ENCODE data around the gene ELP4. TPM values are rescaled to one million over a fixed set of nuclear protein-coding genes. Genes with fewer than 3 reads are reported as not detected.

ELP4 gene
- total RNA-seq, 1 donor from 2014 or later = 15.0 TPM

DNA sequence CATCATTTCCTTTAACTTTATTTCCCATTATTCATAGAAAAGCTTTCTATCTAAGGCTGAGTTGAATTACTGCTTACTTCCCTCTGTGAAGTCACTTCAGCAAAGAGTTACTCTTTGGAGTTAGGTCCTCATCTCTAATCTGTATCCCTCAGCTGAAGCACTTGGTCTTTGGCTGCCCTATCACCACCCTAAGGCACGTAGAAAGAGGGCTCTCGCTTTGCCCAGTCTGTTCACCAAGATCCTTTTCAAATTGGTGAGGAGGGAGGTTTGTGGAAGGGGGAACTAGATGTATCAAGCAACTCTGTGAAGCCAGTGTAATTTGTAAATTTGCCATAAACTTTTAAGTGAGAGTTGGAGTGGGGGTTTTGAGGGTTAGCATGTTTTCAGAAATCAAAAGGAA is 258.1 kb downstream of the ELP4 start:
- Mint-ChIP-seq H3K9me3 (ENCODE audit: unreplicated experiment) (no peaks in the 10 kb centered on the region), H3K36me3 (ENCODE audit: unreplicated experiment) (peaks cover 2% of the 10 kb centered on the region), H3K27me3 (ENCODE audit: unreplicated experiment) (peaks cover 4% of the 10 kb centered on the region), H3K4me3 (ENCODE audit: unreplicated experiment) (no peak overlapping the region), H3K4me1 (ENCODE audit: unreplicated experiment) (no peaks in the 10 kb centered on the region), H3K27ac (ENCODE audit: unreplicated experiment) (no peak overlapping the region)
- DNase-seq (ENCODE audit: extremely low spot score, unreplicated experiment) = no peak
- TF ChIP-seq, protein P1, sequence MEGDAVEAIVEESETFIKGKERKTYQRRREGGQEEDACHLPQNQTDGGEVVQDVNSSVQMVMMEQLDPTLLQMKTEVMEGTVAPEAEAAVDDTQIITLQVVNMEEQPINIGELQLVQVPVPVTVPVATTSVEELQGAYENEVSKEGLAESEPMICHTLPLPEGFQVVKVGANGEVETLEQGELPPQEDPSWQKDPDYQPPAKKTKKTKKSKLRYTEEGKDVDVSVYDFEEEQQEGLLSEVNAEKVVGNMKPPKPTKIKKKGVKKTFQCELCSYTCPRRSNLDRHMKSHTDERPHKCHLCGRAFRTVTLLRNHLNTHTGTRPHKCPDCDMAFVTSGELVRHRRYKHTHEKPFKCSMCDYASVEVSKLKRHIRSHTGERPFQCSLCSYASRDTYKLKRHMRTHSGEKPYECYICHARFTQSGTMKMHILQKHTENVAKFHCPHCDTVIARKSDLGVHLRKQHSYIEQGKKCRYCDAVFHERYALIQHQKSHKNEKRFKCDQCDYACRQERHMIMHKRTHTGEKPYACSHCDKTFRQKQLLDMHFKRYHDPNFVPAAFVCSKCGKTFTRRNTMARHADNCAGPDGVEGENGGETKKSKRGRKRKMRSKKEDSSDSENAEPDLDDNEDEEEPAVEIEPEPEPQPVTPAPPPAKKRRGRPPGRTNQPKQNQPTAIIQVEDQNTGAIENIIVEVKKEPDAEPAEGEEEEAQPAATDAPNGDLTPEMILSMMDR (IDR thresholded peaks at IDR 0.05) = no peak

DNA sequence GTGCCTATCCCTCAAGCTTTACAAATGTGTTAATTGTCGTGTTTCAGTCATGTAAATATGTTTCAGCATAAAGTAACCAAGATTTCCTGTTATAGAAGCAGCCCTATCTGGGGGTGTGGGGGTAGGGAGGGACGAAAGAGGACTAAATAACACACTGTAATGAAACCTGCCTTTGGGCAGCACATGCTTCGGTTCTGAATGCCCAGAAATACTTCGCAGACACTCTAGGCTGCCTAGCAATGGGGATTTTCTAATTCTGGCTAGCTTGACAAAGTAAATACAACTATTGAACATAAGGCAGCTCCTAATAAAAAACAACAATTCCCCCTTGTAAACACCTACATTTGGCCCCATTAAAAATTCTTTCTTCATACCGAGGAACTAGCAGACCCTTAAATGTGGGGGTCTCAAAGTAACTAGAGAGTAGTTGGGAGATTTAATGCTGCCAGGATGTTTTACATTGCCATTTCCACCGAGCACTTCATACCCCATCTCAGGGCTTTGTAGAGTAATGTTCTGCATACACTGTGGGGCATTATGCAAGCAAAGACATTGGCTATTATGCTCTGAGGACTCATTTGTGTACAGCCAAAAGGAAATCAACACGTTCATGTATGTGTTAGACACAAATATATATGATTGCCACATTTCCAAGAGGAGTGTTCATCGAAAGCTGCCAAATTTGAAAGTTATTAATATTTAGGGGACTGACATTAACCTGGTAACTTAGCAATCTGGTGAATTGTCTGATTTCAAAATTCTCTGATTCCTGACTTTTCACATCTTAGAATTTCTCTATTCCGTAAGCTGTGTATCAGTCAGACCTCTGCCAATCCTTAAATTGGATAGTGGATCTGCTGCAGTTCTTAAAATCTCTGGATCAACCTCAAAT is 259.4 kb downstream of the ELP4 start:
- Mint-ChIP-seq H3K4me1 (ENCODE audit: unreplicated experiment) (no peaks in the 10 kb centered on the region), H3K36me3 (ENCODE audit: unreplicated experiment) (peaks cover 2% of the 10 kb centered on the region), H3K9me3 (ENCODE audit: unreplicated experiment) (no peaks in the 10 kb centered on the region), H3K4me3 (ENCODE audit: unreplicated experiment) (no peak overlapping the region), H3K27me3 (ENCODE audit: unreplicated experiment) (peaks cover 4% of the 10 kb centered on the region), H3K27ac (ENCODE audit: unreplicated experiment) (no peak overlapping the region)
- TF ChIP-seq, protein P1 (IDR thresholded peaks at IDR 0.05) = no peak
- DNase-seq (ENCODE audit: extremely low spot score, unreplicated experiment) = no peak

GRCh38 chr11:31770011-31770700 is 260.6 kb downstream of the ELP4 start:
- no peaks in the 10 kb centered on the region for H3K4me1 Mint-ChIP-seq (ENCODE audit: unreplicated experiment)
- H3K4me3 Mint-ChIP-seq (ENCODE audit: unreplicated experiment) = no peak overlapping the region
- no peak for DNase-seq (ENCODE audit: extremely low spot score, unreplicated experiment)
- H3K9me3 Mint-ChIP-seq (ENCODE audit: unreplicated experiment) = no peaks in the 10 kb centered on the region
- TF ChIP-seq, protein P1 (IDR thresholded peaks at IDR 0.05) = no peak
- peaks cover 4% of the 10 kb centered on the region for H3K27me3 Mint-ChIP-seq (ENCODE audit: unreplicated experiment)
- no peak overlapping the region for H3K27ac Mint-ChIP-seq (ENCODE audit: unreplicated experiment)
- H3K36me3 Mint-ChIP-seq (ENCODE audit: unreplicated experiment) = peaks cover 2% of the 10 kb centered on the region

GRCh38 chr11:31772412-31772811 is 262.8 kb downstream of the ELP4 start:
- Mint-ChIP-seq H3K4me3 (ENCODE audit: unreplicated experiment) (no peak overlapping the region), H3K9me3 (ENCODE audit: unreplicated experiment) (no peaks in the 10 kb centered on the region), H3K4me1 (ENCODE audit: unreplicated experiment) (no peaks in the 10 kb centered on the region), H3K27me3 (ENCODE audit: unreplicated experiment) (peaks cover 4% of the 10 kb centered on the region), H3K36me3 (ENCODE audit: unreplicated experiment) (peaks cover 2% of the 10 kb centered on the region), H3K27ac (ENCODE audit: unreplicated experiment) (no peak overlapping the region)
- DNase-seq (ENCODE audit: extremely low spot score, unreplicated experiment) = no peak
- TF ChIP-seq, protein P1 (IDR thresholded peaks at IDR 0.05) = no peak

GRCh38 chr11:31779374-31779791 is 269.8 kb downstream of the ELP4 start:
- Mint-ChIP-seq H3K9me3 (ENCODE audit: unreplicated experiment) (no peaks in the 10 kb centered on the region), H3K4me1 (ENCODE audit: unreplicated experiment) (peaks cover 23% of the 10 kb centered on the region), H3K36me3 (ENCODE audit: unreplicated experiment) (peaks cover 2% of the 10 kb centered on the region), H3K4me3 (ENCODE audit: unreplicated experiment) (no peak overlapping the region), H3K27me3 (ENCODE audit: unreplicated experiment) (no peaks in the 10 kb centered on the region), H3K27ac (ENCODE audit: unreplicated experiment) (peak overlapping the region; percentile 46)
- TF ChIP-seq, protein P1 (IDR thresholded peaks at IDR 0.05) = no peak
- DNase-seq (ENCODE audit: extremely low spot score, unreplicated experiment) = no peak

Data from osteocyte (in vitro differentiated cells).